Measurements from ENCODE around the gene BEX1. TPM values are rescaled to one million over a fixed set of nuclear protein-coding genes. Genes with fewer than 3 reads are reported as not detected.
"Not testable (repeated sequence)": the region's sequence is repeated elsewhere in the genome, so short reads cannot be mapped to it uniquely, and the experiment has no call there.

The BEX1 gene
- total RNA-seq: 4.1 TPM
- long read RNA-seq, partial matches to known transcripts: 0 of 2 reads
- long read RNA-seq, other reads (novel, unspliced or antisense): 0 of 2 reads

DNA sequence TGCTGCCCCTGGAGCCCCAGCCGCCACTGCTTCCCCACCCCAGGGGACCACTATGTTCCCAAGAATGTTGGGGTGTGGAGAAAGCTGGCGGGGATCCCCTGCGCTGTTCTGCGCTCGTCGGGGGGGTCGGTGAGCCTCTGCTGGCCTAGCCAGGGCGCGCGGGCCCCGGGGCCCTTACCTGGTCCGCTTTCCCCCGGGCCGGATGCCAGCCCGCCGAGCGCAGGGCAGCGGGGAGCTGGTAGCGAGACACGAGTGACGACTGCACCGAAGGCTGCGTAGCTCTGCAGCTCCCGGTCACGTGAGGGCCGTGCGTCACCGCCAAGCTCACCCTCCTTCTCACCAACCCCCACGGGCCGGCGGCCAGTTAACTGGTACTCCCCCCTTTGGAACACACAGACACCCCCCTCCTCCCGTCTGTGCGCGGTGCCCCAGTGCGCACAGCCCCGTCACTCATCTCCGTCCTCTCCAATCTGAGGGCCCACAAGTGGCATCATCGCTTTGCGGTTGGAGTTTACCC is at the start of gene BEX1:
BEX1 (minus strand) TSS at position 254 of the 517 bp plus-strand sequence. CDS start 897 bp downstream, outside the sequence.
- no peak for DNase-seq (ENCODE audit: low spot score)

DNA sequence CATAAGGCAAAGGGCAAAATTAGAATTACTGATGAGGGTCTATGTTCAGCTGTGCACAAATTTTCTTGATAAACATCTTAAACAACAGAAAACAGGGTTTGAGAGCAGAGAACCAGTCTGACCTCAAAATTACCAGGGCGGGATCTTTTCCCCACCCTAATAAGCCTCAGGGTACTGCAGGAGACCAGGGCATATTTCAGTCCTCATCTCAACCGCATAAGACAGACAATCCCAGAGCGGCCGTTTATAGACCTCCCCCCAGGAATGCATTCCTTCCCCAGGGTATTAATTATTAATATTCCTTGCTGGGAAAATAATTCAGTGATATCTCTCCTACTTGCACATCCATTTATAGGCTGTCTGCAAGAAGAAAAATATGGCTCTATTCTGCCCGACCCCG is 45.5 kb upstream of the BEX1 start:
- DNase-seq (ENCODE audit: low spot score); intact Hi-C loops (cut with DNase I): not testable (repeated sequence)

More for the DNA sequence above, at the start of gene BEX1:
- intact Hi-C loops (cut with DNase I): no loop called here

DNA sequence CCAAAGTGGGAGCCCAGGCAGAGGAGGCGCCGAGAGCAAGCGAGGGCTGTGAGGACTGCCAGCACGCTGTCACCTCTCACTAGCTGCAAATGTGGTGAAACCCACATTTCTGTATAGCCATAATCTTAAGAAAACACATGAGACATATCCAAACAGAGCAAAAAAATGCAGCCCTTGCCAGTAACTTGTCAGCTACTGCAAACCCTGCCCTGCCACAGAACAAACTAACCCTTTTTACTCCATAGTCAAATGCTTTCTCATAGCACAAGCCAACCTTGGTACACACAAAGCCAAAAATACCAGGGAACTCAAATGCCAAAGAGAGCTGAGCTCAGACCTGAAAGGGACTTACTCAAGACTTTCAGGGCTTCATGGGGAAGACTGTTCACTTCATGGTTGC is 43.9 kb upstream of the BEX1 start:
- DNase-seq (ENCODE audit: low spot score): no peak
- intact Hi-C loops (cut with DNase I): no loop called here

DNA sequence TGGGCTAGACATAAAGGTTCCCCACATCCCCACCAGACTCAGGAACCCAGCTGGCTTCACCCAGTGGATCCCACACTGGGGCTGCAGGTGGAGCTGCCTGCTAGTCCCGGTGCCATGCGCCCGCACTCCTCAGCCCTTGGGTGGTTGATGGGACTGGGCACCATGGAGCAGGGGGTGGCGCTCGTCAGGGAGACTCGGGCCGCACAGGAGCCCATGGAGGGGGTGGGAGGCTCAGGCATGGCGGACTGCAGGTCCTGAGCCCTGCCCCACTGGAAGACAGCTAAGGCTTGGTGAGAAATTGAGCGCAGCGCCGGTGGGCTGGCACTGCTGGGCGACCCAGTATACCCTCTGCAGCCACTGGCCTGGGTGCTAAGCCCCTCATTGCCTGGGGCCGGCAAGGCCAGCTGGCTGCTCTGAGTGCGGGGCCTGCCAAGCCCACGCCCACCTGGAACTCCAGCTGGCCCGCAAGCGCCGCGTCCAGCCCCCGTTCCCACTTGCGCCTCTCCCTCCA is 43.3 kb upstream of the BEX1 start:
- DNase-seq (ENCODE audit: low spot score); intact Hi-C loops (cut with DNase I): not testable (repeated sequence)

DNA sequence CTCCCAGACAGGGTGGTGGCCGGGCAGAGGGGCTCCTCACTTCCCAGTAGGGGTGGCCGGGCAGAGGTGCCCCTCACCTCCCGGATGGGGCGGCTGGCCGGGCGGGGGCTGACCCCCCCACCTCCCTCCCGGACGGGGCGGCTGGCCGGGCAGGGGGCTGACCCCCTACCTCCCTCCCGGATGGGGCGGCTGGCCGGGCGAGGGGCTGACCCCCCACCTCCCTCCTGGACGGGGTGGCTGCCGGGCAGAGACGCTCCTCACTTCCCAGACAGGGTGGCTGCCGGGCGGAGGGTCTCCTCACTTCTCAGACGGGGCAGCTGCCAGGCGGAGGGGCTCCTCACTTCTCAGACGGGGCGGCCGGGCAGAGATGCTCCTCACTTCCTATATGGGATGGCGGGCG is 40.4 kb upstream of the BEX1 start:
- intact Hi-C loops (cut with DNase I); DNase-seq (ENCODE audit: low spot score): not testable (repeated sequence)

DNA sequence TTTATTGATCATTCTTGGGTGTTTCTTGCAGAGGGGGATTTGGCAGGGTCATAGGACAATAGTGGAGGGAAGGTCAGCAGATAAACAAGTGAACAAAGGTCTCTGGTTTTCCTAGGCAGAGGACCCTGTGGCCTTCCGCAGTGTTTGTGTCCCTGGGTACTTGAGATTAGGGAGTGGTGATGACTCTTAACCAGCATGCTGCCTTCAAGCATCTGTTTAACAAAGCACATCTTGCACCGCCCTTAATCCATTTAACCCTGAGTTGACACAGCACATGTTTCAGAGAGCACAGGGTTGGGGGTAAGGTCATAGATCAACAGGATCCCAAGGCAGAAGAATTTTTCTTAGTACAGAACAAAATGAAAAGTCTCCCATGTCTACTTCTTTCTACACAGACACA is 39.9 kb upstream of the BEX1 start:
- DNase-seq (ENCODE audit: low spot score); intact Hi-C loops (cut with DNase I): not testable (repeated sequence)

DNA sequence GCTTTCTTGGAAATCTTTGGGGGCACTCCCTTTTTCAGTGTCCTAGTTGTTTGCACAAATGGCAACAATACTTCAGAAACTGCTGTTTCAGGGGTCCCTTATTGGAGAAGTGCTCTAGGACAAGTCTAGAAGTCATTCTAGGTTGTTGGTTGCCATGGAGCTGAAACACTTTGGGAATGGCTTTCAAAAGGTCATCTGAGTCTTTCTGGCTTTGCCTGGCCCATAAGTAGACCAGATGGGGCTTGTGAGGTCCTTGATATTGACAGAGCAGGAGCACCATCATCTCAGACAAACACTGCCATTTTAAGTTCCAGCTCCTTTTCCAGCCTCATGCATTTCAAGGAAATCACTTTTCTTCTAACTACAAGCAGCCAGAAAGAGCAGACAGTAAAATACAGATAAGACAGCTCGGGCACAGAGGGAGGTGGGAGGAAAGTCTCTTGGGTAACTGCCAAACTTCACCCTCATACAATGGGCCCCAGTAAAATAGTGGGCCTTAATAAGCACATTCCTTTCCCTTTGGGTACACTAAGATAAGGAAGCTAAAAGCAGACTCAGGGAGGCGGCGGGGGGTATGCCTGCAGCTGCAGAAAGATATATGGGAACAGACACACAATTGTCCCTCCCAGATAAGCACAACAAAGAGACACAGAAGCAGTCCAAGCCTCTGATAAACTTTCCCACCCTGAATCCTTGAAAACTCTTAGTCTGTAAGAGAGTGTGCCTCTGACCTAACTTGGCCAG is 37.5 kb upstream of the BEX1 start:
- DNase-seq (ENCODE audit: low spot score): no peak
- intact Hi-C loops (cut with DNase I): no loop called here

DNA sequence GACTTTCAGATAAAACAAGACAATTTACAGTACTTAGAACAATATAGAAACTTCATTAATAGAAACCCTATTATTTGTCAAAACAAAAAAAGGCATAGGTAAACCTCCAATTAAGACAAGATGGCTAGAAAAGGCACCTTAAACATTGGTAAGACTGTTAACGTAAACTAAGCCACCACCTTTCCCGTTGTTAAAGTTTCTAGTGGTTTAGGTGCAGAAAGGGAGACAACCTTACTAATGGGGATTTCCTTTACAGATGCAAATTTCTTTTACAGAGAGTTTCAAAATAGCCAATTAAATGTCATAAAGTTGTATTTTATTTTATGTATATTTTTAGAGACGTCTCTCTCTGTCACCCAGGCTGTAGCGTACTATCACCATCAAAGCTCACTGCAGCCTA is 36.5 kb upstream of the BEX1 start:
- intact Hi-C loops (cut with DNase I): no loop called here
- no peak for DNase-seq (ENCODE audit: low spot score)

DNA sequence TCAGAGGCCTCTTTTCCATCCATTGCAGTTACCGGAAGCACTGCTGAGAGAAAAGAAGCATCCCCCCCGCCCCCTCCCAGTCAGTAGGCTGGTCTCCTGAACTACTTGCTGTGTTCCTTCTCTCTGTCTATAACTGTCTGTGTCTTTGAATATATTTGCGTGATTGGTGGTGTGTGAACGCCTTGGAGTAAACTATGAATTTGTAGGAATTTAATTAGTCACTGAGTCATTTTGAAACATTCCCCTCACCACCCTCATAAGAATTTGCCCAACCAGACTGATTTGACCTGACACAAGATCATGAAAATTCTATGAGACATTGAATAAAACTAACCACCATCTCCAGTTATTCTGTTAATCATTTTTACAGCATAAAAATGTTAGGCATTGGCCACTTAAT is 35.7 kb upstream of the BEX1 start:
- intact Hi-C loops (cut with DNase I): no loop called here

DNA sequence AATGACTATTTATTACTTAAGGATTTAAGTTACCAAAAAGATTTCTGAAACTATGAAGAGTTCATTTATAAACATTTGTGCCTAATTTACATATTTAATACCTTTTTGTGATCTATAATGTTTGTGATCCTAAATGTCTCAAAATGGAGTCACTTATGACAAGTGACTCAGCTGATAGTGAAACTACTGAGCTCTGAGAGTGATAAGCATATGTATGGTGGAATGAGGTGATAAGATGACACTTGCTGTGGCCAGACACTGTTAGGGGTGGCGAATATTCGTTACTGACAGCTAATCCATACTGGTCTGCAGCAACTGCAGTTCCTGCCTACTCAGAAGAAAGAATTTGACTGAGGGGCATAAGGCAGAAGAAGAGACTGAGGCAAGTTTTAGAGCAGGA is 34.5 kb upstream of the BEX1 start:
- DNase-seq (ENCODE audit: low spot score): no peak
- intact Hi-C loops (cut with DNase I): no loop called here

More for the DNA sequence above, 35.7 kb upstream of the BEX1 start:
- no peak for DNase-seq (ENCODE audit: low spot score)

DNA sequence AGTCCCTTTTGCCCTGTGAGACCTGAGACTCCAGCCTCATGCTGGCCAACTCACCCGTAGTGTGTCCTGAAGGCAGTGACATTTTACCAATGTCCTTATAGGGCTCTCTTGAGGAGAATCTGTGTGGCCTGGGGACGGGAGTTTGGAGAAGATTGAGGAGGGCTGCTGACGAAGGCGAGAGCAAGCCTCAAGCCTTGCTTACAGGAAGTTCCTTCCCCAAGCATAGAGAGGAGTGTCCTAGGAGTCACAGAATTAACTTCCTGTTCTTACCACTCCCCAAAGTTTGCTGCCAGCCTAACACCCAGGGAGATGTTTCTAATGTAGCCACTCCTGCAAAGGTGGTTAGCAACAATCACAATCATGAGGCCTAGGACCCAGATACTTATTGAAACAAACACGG is 29.0 kb upstream of the BEX1 start, which contains the start of gene NXF3:
NXF3 (minus strand) TSS at position 202 of the 400 bp plus-strand sequence; CDS start at position 82, 120 bp downstream.
- DNase-seq (ENCODE audit: low spot score): no peak
- intact Hi-C loops (cut with DNase I): no loop called here

DNA sequence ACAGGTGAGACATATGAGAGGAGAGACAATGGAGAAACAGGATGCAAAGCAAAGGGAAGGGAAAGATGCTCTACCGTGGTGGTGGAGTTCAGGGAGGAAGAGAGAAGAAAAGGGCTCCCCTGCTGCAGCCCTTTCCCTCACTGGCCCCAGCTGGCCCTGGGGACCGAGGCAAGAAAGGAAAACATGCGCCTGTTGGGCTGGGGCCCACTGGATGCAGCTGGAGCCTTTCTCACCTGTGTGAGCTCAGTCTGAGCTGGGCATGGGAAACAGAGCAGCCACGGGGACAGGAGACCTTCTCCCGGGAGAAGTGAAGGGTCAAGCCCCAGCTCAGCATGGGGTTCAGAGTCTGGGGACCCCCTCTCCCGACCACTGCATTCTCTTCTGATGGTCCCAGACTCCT is 17.1 kb upstream of the BEX1 start:
- intact Hi-C loops (cut with DNase I): no loop called here

DNA sequence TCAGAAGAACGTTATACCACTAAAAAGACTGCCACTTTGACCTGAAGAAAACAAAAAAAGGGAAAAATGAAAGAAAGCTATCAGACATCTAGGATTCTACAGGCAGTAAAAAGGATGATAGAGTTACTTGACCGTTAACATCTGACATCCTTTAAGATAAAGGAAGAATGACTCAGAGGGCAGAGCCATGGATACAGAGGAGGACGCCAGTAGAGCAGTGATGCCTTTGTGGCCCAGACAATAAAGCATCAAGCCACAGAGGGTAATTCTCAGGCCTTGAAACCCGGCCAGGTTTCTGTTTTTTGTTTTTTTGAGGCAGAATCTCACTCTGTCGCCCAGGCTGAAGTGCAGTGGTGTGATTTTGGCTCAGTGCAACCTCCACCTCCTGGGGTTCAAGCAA is 9.5 kb upstream of the BEX1 start:
- intact Hi-C loops (cut with DNase I): no loop called here
- no peak for DNase-seq (ENCODE audit: low spot score)

More for the DNA sequence above, 17.1 kb upstream of the BEX1 start:
- DNase-seq (ENCODE audit: low spot score): no peak

DNA sequence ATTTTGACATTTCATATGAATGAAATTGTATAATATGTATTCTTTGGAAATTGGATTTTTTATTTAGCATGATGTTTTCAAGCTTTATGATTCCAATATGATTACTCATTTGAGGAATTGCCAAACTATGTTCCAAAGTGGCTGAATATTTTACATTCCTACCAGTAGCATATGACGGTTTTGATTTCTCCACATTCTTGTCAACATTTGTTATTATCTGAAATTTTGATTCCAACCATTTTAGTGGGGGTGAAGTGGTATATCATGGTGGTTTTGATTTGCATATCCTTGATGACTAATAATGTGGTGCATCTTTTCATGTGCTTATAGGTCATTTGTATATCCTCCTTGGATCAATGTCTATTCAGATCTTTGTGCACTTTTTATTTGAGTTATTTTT is 2.6 kb upstream of the BEX1 start:
- DNase-seq (ENCODE audit: low spot score): no peak
- intact Hi-C loops (cut with DNase I): no loop called here

DNA sequence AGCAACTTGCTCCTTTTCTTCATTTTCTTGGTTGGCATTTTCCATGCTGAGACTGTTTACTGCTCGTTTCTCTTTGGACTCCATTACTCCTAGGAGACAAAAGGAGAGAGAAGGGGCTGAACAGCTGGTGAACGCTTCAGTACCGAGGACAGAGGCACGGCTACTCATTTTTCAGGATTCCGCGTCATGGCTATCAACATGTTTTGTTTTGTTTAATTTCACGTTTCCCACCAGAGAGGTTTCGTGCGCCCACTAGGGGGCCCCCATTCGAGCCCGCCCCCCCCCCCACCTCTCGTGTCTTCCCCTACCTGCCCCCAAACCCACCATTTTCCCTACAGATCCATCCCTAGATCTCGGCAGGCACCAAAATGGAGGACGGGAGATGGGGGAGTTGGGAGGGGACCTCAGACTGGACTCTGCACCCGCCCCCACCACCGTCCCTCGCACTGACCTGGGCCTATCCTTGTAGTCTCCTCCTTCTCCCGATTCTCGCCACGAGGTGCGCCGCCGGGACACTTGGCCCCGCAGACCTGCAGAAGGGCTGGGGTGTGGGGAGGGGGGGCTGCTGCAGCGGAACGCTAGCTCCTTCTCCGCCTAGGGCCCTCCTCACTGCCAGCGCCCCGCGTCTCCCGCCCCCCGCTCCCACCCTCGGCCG is 653 bp downstream of the BEX1 start:
- intact Hi-C loops (cut with DNase I): no loop called here

DNA sequence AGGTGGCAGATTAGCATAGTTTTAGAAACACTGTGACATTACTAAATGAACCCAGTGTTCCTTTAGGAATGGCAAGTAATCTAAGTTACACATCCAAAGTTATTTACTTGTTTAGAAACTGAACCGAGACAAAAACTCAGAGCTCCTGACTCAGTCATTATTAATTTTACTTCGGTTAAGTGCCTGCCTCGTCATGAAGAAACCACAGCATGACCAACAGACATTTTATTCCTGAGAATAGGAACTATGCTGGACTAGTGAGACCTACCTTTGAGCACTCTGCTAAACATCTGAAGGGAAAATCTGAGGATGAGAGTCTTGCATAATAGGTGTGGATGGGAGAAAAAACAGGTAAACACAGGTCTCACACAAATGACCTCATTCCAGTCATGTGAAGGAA is 2.5 kb downstream of the BEX1 start:
- intact Hi-C loops (cut with DNase I): no loop called here
- no peak for DNase-seq (ENCODE audit: low spot score)

More for the DNA sequence above, 653 bp downstream of the BEX1 start:
- DNase-seq (ENCODE audit: low spot score): no peak

DNA sequence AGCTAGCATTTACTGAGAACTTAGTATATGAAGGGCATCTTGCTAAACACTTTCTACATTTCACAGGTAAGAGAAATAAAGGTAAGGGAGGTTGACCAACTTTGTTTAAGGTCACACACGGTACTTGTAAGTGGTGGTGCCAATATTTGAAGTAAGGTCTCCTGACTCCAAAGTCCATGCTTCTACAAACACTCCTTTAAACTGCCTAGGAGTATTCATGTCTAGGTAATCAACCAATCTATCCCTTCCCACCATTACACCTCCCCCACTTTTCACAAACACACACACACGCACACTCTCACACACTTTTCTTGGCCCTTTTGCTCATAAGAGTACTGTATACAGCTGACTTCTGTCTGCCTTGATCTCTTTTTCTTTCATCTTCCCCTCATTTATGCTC is 7.1 kb downstream of the BEX1 start:
- intact Hi-C loops (cut with DNase I): no loop called here
- no peak for DNase-seq (ENCODE audit: low spot score)

DNA sequence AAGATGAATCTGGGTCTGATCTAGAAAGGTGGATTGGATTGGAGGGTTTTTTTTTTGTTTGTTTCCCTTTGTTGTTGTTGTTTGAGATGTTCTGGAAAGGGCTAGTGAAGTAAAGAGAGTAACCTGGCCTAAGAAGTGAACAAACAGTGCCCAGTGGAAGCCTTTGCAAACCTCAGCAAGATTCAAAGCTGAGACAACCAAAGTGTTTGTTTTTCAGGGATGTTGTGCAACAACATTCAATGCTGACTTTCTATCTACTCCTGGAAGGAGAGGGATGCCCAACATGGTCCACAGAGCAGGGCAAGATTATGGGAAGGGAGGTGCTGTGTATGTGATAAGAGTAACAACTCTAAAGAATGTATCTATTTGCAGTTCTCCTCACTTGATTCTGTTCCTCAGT is 11.3 kb downstream of the BEX1 start:
- DNase-seq (ENCODE audit: low spot score): no peak
- intact Hi-C loops (cut with DNase I): no loop called here

DNA sequence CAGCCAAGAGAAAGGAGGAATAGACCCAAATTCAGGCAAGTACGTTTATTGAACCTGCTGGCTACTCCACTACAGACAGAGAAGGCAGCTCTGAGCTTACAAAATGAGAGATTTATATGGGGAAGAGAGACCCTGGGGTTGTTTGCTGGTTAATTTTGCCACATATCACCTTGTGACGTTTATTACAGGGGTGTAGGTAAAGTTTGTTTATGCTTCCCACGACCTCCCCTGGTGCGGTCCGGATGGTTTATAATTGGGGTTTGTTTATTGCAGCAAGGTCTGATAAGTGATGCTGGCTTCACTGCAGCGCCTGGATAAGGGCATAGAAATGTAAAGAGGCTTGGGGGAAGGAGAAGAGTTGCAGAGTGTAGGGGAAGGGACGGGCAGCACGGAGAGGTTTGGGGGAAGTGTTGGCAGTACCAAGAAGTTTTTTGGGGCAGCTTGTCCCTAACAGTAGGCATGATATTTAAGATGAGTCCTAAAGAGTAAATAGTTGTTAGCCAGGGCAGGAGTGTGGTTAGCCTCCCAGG is 12.6 kb downstream of the BEX1 start:
- intact Hi-C loops (cut with DNase I): no loop called here

DNA sequence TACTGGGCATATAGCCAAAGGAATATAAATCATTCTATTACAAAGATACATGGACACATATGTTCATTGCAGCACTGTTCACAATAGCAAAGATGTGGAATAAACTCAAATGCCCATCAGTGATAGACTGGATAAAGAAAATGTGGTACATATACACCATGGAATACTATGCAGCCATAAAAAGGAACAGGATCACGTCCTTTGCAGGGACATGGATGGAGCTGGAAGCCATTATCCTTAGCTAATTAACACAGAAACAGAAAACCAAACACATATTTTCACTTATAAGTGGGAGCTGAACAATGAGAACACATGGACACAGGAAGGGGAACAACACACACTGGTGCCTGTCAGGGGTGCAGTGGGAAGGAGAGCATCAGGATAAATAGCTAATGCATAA is 30.6 kb downstream of the BEX1 start:
- intact Hi-C loops (cut with DNase I); DNase-seq (ENCODE audit: low spot score): not testable (repeated sequence)

More for the DNA sequence above, 12.6 kb downstream of the BEX1 start:
- no peak for DNase-seq (ENCODE audit: low spot score)

All from cardiac septum (tissue), 1 donor.